Sciatic nerve (tissue), 2 donors: Measurements from ENCODE around the gene PRH2. TPM values are rescaled to one million over a fixed set of nuclear protein-coding genes. Genes with fewer than 3 reads are reported as not detected.

Source experiments
- ATAC-seq: fragments of 200-7000 bp; cut with Tn5 transposase; one replicate; pipeline ENCODE4 v1.9.1; 2020; ENCODE audit warnings: mild to moderate bottlenecking, moderate library complexity
- DNase-seq: peaks from one replicate; pipeline ENCODE4 v3.0.0-alpha.2; 2020; ENCODE audit warnings: low spot score
- intact Hi-C: fragments of 100-400 bp; cut with DNase I; formaldehyde crosslinking; loops from one replicate; pipeline ENCODE4 v1.14.2; 2022
- total RNA-seq: library from RNA; stranded (reverse); fragmentation: NEBNext Ultra II Directional; extraction: Animal tissue kit (Norgen Biotek cat#: 25700); gene quantifications from one replicate; pipeline ENCODE4 v1.2.1, GENCODE V29; 2021
- donor health status: DM: no; HTN: no; CAD: no.
- donor health status: DM: no; HTN: no; CAD: no.

The PRH2 gene
- total RNA-seq: not detected

- no peak for ATAC-seq
- intact Hi-C loops: no loop called here
- DNase-seq: no peak
Measured at GRCh38 chr12:10928746-10929286, at the start of gene PRH2. Gene PRH2 (plus strand): TSS chr12:10929236. CDS start chr12:10929274, 38 bp downstream.

GRCh38 chr12:10884086-10884725 lies 44.8 kb upstream of the PRH2 start, which contains the start of gene PRH1:
Gene PRH1 (minus strand): TSS chr12:10884255. CDS start chr12:10884217, 38 bp downstream.
- DNase-seq (no peak), ATAC-seq (no peak)
- intact Hi-C loops: no loop called here

DNA sequence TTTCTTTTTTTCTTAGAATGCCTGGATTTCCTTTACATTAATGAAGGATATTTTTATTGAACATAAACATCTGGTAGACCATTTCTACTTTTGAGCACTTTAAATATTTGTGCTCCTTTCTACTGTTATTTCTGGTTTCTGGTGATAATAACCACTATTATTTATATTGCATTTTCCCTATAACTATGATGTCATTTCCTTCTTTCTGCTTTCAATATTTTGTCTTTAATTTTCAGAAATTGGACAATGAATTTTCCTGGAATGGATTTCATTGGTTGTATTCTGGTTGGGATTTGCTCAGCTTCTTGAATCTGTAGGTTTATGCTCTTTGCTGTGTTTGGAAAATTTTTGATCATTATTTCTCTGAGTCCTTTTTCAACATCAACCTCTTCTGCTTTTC lies 39.8 kb upstream of the PRH2 start:
- ATAC-seq (no peak), DNase-seq (no peak)
- intact Hi-C loops: no loop called here

DNA sequence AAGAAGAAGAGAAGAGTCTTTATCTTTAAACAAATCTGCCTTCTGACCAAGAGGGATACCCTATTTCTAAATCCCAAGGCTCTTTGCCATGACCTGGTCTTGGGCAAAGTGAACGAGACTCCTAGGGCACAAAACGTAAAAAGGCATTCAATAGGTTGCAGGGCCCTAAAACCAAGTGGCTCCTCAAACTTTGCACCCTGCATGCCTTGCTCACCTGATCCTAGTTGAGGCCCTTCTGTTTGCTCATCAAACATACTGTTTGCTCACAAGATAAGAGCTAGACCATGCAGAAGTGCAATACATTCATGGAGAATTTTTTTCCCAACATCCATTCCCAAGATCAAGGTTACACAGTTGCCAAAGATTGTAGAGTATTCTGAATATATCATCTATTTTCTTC lies 37.1 kb upstream of the PRH2 start:
- no peak for ATAC-seq

DNA sequence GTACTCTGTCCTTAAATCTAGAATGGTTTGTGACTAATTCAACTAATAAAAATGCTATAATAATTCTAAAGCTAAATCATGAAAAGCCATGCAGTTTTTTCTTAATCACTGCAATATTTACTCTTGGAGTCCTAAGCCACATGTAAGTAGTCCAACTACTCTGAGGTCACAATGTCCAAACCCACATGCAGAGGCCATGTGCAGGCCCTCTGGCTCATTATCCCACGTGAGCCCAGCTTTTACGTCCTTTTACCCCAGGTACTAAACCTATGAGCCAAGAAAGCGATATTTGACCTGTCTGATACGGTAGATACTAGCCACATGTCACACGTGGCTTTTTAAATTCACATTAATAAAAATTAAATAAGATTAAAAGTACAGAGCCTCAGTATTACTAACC lies 32.2 kb upstream of the PRH2 start:
- no peak for DNase-seq
- ATAC-seq: no peak
- intact Hi-C loops: no loop called here

More for the DNA sequence above, 37.1 kb upstream of the PRH2 start:
- intact Hi-C loops: no loop called here
- DNase-seq: no peak

- intact Hi-C loops: no loop called here
- no peak for DNase-seq
- ATAC-seq: no peak
Measured at GRCh38 chr12:10900530-10900929, 28.5 kb upstream of the PRH2 start.

DNA sequence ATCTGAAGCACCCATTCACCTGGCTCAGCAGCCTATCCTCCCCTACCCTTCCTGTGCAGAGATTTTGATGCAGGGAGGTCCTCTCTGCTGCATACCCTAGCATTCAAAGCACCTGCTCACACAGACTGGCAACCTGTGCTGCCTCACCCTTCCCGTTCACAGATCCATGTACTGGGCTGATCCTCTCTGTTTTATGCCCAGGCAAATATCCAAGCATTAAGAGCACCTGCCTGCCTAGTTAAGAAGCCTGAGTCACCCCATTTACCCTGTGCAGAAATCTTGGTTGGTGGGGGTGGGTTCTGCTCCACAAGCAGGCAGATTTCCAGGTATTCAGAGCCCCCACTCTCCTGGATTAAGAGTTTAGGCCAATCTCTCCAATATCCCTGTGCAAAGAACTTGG lies 28.1 kb upstream of the PRH2 start:
- ATAC-seq (no peak), DNase-seq (no peak)
- intact Hi-C loops: no loop called here

DNA sequence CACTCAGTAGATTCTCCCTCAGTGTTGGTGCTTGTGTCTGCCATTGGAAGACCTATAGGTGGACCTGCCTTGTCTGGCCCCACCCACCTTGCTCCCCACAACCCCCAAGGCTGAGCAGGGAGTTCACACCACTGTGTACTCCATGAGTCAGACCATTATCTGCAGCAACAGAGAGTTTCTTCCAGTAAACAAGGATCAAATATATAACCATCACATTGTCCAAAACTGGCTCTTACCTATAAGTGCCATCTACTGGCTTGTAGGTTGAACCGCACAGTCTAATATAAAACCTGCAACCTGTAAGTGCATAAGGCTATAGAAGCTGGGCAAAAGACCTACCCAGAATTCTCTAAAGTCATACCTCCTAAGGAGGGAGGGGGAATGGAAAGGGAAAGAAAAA lies 27.6 kb upstream of the PRH2 start:
- ATAC-seq (no peak), DNase-seq (no peak)
- intact Hi-C loops: no loop called here

- no peak for DNase-seq
- intact Hi-C loops: no loop called here
- ATAC-seq: no peak
Measured at GRCh38 chr12:10904686-10905085, 24.4 kb upstream of the PRH2 start.

DNA sequence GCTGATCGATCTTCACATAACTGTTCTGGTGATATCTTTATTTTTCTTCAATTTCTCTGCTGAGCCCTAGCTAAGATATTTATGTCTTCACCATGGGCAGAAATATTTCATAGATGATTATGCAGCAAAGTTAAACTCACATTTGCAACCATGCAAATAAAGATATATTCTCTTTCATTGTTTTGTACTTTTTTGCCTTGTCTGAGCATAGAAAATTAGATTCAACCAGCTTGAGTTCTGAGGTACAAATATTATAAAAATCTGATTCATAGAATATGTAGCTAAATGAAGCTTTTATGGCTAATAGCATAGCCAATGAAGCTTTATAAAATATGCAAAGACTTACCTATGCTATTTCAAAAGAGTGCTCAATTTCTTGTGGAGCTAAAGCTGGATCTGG lies 19.6 kb upstream of the PRH2 start, which contains the start of gene TAS2R13:
Gene TAS2R13 (minus strand): TSS at position 101 of the 400 bp plus-strand sequence. CDS start 264 bp downstream, outside the sequence.
- ATAC-seq: no peak
- intact Hi-C loops: no loop called here
- no peak for DNase-seq

DNA sequence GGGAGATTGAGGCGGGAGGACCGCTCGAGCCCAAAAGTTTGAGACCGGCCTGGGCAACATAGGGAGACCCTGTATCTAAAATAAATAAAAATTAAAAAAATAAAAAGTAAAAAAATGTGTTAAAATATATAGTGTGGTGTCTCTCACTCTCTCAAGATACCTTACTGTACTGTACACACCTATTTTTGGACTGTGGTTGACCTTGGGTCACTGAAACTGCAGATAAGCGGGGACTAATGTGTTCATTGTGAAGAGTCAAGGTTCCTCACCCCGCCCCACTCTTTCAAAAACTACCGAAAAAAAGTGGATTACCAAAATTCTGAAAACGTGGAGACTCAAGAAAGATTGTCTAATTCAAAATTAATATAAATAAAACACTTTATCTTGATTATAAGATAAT lies 18.7 kb upstream of the PRH2 start:
- ATAC-seq (no peak), DNase-seq (no peak)
- intact Hi-C loops: no loop called here

DNA sequence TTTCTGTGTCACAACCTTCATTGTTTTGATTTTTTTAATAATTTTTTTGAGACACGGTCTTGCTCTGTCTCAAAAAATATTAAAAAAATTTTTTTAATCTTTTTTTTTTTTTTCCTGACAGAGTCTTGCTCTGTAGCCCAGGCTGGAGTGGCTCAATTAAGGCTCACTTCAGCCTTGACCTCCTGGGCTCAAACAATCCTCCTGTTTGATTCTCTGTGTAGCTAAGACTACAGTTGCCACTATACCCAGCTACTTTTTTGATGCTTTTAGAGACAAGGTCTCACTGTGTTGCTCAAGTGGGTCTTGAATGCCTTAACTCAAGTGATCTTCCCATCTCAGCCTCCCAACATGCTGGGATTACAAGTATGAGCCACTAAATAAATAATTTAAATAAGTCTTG lies 9.2 kb upstream of the PRH2 start:
- intact Hi-C loops: no loop called here
- ATAC-seq (no peak), DNase-seq (no peak)

GRCh38 chr12:10926269-10926668 lies 2.8 kb upstream of the PRH2 start:
- intact Hi-C loops: no loop called here
- DNase-seq: no peak
- ATAC-seq: no peak

DNA sequence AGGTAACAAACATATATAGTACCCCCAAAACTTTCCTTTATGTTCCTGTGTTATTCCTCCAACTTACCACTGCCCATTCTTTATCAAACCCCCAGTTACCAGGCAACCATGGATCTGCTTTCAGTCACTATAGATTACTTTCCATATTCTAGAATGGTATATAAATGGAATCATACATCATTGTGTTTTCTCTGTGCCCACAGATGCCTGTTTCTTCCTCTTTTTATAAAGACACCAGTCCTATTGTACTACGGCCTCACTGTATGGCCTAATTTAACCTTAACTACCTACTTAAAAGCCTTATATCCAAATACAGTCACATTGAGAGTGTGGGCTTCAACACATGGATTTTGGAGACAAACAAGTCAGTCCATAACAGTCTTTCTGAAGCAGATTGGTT lies 7.5 kb downstream of the PRH2 start:
- ATAC-seq: no peak
- no peak for DNase-seq
- intact Hi-C loops: no loop called here

GRCh38 chr12:10939163-10939562 lies 10.1 kb downstream of the PRH2 start, which contains the start of gene TAS2R14:
Gene TAS2R14 (minus strand): TSS chr12:10939263. CDS start chr12:10939207, 56 bp downstream.
- ATAC-seq (no peak), DNase-seq (no peak)
- intact Hi-C loops: no loop called here

GRCh38 chr12:10940389-10940788 lies 11.4 kb downstream of the PRH2 start:
- intact Hi-C loops: no loop called here
- ATAC-seq (no peak), DNase-seq (no peak)

DNA sequence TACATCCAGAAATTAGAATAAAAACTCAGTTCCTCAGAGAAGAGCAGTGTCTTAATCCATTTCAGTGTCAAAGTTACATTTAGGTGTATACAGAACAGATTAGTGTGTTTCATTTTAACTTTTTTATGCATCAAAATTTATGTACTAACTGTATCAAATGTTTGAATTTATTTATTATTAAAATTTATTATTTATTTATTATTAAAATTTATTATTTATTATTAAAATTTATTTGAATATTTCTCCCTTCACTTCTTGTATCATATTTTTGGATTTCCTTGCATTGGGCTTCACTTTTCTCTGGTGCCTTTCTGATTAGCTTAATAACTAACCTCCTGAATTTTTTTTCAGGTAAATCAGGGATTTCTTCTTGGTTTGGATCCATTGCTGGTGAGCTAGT lies 12.3 kb downstream of the PRH2 start:
- DNase-seq: no peak
- ATAC-seq: no peak
- intact Hi-C loops: no loop called here

DNA sequence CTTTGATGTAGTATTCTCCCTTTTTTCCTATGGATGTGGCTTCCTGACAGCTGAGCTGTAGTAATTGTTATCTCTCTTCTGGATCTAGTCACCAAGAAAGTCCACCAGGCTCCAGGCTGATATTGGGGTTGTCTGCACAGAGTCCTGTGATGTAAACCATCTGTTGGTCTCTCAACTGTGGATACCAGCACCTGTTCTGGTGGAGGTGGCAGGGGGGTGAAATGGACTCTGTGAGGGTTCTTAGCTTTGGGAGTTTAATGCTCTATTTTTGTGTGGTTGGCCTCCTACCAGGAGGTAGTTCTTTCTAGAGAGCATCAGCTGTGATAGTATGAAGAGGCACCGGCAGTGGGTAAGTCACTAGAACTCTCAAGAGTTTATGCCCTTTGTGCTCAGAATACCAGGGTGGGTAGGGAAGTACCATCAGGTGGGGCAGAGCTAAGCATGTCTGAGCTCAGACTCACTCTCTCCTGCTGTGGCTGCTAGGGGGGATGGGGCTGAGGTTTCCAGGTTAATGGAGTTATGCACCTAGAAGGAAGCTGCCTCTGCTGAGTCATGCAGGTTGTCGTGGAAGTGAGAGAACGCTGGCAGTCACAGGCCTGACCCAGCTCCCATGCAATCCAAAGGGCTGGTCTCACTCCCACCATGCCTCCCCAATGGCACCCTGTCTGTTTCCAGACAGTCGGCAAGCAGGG lies 13.0 kb downstream of the PRH2 start:
- DNase-seq (no peak), ATAC-seq (no peak)
- intact Hi-C loops: no loop called here

GRCh38 chr12:10943167-10943566 lies 14.1 kb downstream of the PRH2 start:
- intact Hi-C loops: no loop called here
- DNase-seq: no peak
- ATAC-seq: no peak

GRCh38 chr12:10952645-10953044 lies 23.6 kb downstream of the PRH2 start:
- DNase-seq (no peak), ATAC-seq (no peak)
- intact Hi-C loops: no loop called here
